ENCODE measurements around the gene SLC25A22.

SLC25A22 gene

DNA sequence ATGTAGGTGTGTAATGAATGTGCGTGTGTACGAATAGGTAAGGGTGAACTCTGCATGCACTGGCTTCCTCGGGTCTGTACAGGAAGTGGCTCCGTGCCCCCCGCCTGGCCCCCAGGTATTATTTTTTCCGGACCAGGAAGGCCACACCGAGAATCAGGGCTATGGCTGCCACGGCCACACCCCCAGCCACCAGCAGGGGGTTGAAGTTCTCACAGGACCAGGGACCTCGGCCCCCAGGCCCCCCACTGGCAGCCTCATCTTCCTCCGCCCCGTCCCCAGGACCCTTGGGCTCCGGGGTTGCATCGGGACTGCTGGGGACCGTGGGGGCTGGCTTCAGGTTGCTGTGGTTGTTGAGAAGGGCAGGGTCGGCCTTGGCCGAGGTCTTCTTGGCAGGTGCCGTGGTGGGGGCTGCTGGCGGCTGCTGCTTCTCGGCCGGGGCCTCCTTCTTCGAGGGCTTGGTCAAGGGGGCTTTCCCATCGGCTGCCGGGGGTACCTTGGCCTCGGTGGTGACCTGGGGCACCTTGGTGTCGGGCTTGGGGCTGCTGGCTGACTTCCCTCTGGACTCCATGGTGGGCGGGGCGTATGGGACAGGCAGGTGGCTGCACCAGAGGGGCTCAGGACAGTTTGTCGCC, 10.0 kb downstream of the SLC25A22 start:
- DNase-seq: no peak

DNA sequence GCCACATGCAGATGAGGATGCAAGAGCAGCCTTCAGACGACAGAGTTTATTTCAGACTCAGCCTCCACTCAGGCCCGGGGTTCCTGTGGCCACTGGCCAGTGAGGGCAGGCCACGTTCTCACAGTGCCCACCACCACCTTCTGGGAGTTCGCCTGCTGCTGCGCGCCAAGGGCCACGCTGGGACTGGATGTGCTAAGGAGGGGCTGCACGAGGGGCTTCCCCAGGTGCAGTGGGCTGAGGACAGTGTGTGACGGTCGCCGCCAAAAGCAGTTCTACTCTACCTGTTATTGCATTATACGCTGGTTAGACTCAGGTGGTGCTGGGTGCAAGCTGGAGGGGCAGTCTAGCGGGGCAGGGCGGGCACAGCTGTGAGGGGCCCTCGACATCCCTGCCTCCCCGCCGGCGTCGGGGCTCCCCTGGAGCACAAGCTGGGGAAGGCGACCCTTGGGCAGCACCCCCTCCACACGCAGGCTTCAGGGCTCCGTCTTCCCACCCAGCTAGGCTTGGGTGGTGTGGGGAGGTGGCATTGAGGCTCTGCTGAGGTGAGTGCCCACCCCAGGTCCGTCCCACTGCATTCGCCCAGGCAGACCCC, 10.9 kb downstream of the SLC25A22 start:
- no peak for DNase-seq

DNA sequence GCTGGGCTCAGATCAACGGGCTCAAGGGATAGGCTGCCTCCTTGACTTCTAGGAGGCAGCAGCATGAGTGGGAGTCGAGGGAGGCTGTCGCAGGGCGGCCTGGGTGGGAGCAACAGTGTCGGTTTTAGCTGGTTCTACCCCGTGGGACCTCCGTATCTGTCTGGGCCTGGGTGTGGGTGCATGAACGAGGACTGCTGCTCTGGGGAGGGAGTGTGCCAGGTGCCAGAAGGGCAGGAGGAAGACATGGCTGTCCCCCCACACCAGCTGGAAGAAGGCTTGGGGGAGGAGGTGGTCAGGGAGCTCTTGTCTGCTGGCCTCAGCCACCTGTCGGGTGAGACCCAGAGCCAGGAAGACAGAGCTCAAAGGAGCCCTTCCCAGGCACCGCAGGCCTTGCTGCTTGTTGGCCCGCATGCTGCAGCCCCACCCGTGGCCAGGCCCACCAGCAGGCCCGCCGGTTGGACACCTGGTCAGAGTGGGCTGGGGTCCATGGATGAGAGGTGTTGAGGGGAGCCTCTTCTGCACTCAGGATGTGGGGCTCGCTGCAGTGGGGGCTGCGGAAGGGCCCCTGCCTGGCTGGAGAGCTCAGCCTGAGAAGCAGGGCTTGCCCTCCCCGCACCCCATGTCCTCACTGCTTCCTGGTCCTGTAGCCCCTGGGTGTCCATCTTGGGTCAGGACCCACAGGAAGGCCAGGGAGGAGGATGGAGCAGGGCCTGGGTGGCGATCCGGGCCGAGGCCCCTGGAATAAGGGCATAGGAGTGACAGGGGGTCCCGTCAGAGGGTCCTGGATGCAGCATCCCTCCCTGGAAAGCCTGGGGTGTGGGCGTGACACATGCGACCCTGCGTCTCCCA, 11.6 kb downstream of the SLC25A22 start:
- no peak for DNase-seq

DNA sequence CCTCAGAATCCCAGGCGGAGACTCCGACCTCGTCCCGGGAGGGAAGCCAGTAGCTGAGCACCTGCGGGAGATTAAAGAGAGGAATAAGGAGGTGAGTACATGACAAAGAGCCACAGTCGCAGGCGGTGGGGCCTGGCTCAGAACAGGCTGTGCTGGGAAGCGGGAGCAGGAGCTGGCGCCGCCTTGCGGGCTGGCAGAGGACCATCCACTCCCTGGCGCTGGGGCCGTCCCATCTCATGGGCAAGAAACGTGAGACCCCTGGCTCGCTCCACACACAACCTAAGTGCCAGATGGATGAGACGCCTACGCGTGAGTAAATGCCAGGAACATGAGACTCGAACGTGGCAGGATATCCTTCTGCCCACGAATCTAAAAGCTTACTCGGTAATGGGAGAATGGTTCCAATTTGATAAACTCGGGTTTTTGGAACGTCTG, 14.5 kb downstream of the SLC25A22 start:
- DNase-seq: no peak

DNA sequence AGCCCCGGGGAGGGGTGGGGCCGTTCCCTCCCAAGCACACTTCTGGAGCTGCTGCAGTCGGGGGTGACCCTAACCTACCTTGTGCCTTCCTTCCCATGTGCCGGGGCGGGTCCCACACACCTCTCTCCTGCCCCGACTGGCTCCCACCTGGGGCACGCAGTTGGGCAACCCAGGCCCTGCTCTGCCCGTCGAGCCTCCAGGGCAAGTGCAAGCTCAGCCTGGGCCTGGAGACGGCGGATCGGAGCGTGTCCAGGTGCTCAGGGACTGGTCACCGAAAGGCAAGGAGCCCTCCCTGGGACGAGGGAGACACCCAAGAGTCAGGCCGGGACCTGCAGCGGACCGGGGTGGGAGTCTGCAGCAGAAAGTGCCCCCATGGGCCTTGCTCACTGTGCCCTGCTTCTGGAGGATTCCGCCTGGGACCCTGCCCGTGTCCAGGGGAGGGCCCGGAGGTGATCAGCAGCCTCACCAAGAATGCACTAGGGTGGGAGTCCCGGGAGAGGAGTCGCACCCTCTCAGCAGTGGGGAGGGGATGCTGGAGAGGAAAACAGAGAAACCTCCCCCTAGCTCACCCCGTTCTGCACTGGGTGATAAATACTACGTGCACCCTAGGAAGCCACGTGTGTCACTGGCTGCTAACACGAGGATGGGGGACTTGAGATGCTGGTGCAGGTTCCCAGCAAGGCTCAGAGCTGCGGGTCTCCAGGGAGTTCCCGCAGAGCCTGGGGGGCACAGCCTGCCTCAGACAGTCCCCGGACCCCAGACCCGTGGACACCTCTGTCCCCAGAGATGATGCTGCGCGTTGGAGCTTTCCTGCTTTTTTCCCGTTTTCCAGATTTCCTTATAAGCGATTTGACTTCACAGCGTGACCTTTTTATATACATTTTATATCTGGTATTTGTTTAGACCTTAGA, 15.6 kb downstream of the SLC25A22 start:
- no peak for DNase-seq

DNA sequence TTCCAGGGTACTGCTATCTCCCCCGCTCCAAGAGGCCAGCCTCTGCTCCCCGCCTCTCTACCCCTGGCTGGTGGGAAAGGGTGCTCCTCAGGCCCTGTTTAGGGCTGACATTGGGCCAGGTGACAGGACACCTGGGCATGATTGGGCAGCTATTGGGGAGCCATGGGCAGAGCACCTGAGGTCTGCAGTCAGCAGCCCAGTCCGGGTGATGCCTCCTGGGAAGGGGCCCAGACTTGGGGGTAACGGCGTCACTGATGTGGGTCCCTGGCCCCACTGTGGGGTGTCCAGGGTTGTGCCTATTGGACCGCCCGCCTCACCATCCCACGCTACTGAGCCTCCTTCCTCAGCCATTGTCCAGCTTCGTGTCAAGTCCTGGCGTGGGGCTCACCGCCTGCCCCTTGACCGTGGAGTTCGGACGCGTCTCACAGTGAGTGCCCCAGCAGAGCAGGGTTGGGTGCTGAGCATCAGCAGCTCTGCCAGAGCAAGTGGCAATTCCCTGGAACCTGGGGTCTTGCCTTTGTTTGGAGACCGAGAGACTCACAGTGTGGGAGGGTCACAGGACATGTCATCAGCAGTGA, 18.0 kb downstream of the SLC25A22 start:
- no peak for DNase-seq

DNA sequence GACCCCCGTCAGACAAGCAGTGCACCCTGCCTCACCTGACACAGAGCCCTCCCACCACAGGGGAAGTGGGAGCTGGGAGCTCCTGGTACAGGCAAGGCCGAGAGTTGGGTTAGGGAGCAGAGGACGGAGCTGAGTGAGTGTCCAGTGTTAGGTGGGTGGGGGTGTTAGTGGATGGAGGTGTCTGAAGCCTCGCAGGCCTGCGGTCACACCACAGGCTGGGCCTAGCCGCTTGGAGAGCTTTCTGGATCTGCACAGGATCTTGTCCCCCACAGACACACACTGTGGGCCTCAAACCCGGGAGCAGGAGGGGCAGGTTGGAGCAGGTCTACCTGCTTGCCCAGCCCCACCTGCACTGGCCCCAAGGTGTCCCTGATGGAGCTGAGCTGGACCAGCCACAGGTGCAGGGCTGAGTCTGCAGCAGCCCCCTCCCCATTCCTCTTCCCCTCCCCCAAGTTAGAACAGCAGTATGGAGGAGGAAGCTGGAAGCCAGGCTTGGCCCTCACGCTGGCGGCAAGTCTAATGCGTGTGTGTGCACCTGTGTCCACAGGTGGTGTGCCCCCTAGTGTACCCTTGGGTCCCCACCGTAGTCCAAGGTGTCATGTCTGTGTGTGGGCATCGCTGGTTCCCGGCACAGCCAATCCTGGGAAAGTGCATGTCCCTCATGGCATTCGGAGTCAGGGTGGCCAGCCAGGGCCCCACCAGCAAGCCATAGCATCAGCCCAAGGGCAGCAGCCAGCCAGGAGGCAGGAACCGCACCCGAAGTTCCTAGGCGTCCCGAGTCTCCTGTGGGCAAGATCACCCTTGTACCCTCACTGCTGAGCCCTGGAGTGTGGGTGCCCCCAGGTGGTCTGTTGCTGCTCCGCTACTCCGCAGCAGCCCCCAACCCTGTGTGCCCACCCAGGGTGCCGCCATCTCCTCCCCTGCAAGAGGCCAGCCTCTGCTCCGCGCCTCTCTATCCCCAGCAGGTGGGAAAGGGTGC, 18.8 kb downstream of the SLC25A22 start:
- no peak for DNase-seq

DNA sequence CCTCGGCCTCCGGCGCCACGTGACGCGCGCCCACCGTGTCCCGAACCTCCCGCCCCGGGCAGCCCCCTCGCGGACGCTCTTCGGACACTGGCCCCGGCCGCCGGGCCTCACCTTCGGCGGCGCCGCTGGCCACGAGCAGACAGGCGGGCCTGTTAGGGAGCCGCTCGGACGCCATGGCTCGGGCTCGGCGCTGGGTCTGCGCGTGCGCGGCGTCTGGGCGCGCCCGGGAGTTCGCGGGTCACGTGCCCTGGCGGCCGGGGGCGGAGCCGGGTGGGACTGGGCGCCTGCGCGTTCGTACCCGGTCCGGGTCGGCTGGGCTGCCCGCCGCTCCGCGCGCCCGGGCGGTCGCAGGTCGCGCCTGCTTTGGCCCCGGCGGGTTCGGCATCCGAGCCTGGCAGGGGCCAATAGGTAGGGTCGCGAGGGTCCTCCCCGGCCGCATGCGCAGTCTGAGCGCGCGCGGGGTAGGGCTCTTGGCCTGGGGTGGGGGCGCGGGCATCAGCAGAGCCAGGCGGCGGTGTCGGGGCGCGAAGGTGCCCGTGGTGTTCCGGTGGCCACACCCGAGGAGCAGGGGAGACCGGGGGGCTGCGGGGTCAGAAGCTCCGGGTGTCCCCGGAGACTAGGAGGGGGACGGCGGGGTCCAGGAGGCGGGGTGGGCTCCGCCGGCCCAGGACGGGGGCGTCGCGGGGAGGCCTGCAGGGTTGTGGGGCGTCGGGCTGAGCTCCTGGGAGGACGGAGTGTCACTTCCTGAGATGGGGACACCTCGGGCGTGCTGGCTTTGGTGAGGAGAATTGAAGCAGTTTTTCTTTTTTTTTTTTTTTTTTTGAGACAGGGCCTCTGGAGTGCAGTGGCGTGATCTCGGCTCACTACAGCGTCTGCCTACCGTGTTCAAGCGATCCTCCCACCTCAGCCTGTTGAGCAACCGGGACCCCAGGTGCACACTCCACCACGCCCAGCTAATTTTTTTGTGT, 20.5 kb downstream of the SLC25A22 start, which contains the start of gene GATD1:
GATD1 (minus strand) TSS at position 200 of the 968 bp plus-strand sequence; CDS start at position 175, 25 bp downstream.
- peak; percentile 91 for DNase-seq

DNA sequence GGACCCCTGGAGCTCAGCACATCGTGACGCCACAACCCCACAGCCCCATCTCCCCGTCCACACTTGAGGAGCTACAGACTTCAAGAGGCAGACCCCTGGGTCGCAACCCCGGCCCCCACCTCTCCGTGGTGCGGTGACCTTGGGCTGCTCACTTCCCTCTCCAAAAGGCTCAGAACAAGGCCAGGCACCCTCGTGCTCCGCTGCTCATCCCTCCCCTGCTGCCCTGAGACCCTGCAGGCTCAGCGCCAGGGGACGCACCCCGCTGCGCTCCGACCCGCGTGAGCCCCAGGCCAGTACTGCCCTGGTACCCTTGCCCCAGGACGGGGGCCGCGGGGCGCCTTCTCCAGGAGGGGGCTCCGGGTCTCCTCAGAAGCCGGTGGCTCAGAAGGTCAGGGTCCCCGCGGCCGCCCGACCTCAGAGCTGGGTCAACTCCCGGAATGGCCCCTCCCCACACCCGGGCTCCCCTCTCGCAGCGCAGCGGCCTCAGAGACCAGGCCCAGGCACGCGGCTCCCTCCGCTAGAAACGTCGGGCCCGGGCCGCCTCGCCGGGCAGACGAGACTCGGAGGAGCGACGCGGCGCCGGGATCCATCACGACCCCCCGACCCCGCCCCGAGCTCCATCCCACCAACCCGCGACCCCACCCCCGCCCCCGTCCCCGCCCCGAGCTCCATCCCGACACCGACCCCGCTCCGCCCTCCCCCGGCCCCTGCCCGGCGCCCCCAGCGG, 21.4 kb downstream of the SLC25A22 start:
- DNase-seq: peak; percentile 35

DNA sequence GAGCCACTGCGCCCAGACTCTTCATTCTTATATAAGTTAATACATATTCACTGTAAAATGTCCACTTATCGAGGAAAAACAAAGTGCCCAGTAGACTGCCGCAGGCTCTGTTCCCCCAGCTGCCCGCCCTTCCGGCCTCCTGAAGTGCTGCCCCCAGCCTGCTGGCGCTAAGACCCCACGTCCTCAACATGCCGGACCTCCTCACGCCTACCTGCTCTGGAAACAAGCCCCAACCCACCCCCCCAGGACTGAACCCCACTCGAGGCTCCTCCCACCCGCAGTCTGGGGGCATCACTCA, 21.9 kb downstream of the SLC25A22 start:
- DNase-seq: no peak

DNA sequence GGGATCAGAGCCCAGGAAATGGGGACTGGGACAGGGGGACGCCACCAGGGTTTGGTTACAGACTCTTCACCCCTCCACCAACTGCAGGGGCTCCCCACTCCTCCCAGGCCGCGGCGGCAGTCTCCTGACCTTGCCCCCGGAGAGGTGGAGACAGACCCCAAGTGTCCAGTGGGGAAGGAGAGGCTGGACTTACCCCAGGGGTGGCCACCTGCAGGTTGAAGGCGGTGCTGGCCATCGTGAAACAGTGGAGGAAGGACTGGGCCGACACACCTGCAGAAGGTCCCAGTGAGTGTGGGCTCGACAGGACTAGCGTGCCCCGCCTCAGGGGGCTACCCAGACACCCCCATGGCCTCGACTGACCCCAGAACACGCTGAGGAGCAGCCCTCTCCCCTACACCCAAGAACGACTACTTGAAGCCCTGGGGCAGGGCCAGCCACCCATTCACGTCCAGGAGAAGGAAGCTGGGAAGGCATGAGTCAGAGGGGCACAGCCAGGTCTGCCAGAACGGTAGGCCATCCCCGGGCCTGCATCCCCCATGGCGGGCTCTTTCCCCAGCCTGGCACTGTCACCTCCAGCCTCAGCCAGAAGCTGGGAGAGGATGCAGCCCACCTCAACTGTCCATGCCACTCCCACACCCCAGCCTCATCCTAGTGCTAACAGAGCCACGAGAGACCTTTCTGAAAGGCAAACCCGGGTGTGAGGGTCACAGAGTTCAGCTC, 23.0 kb downstream of the SLC25A22 start:
- DNase-seq: no peak

DNA sequence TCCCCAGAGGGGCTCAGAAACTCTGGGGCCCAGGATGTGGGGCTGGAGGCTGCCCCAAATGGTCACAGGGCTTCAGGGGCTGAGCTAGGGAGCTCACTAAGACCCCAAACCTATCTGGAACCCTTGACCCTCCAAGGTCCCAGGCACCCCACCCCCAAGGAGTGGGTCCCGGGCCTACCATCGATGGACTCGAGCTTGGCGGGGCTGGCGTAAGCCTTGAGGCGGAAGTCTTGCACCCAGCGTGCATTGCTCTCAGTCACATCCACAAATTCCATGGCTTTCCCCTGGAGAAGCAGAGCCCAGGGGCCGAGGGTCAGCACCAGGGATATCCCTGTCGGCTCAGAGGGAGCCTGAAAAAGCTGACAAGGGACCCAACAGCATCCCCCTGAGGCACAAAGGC, 24.3 kb downstream of the SLC25A22 start:
- DNase-seq: no peak

DNA sequence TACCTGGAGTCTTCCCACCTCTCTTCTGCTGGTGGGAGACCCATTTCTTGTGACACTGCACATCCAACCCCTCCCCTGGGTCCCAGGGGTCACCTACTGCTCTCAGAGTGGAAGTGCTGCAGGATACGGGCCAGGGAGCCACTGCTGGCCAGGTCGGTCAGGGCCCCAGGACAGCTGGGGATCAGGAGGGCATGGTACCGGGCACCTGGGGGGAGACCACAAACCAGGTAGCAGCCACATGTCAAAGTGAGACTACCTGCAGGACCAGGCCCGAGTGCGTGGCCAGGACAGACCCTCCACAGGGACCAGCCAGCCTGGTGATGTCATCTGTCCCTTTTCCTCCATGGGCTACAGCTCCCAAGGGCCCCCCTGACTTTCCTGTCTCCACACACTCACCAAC, 24.7 kb downstream of the SLC25A22 start:
- no peak for DNase-seq

DNA sequence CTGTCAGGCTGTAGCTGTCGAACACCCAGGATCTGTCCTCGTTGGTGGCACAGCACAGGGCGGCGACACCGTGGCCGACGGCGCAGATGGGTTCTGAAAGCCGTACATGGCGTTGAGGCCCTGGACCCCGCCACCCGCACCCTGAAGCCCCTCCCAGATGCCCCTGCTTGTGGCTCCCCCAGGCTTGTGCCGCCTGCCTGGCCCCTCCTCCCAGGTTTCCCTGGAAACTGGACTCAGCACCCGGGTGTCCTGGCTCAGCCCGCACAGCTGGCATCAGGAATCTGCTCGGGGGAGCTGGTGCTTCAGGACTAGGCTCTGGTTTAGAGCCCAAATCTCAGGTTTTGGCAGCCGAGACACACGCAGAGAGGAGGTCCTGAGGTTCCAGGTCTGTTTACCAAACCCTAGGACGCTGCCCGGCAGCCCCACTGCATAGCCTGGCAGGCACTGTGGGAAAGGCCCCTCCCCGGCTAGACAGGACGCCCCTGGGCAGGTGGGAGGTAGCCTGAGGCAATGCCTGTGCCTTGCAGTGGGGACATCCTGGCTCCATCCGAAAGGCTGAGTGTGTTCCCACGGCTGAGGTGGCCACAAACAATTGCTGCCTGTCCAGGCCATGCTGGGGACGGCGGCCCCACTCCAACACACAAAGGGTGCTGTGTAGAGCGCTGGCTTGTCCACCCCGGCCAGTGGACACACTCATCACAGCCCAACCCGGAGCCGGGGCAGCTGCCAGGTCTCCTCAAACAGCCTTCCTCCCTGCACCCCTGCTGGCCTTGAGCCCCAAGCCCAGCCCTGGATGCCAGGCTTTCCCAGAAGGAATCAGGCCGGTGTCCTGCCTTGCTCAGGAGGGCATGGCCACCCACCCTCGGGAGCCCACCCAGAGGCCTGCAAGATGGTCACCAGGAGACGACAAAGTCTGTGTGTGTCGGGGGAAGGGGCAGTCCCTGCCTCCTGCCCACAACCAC, 25.4 kb downstream of the SLC25A22 start:
- DNase-seq: no peak

DNA sequence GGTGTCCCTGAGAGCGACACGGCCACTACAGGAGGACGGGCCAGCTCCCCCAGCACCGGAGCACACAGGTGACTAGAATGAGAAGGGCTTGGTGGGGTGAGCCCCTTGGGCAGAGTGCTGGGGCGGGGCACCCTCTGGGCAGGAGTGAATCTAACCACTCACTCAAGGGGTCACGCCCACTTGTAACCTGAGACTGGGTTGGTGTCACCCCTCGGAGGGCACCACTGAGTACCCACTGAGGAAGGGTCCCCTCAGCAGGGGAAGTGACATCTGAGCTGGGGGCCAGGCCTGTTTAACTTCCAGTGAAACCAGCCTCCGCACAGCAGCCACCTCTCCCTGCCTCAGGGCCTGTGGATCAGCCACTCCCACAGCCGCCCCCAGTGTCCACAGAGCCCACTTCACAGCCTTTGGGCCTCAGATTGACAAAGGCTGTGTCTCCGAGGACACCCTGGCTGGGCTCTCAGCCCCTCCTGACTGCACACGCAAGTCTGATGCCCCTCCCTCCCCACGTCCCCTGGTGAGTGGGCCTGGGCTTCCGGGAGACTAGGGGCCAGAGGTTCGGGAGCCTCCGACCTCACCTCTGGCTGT, 26.4 kb downstream of the SLC25A22 start:
- DNase-seq: no peak

DNA sequence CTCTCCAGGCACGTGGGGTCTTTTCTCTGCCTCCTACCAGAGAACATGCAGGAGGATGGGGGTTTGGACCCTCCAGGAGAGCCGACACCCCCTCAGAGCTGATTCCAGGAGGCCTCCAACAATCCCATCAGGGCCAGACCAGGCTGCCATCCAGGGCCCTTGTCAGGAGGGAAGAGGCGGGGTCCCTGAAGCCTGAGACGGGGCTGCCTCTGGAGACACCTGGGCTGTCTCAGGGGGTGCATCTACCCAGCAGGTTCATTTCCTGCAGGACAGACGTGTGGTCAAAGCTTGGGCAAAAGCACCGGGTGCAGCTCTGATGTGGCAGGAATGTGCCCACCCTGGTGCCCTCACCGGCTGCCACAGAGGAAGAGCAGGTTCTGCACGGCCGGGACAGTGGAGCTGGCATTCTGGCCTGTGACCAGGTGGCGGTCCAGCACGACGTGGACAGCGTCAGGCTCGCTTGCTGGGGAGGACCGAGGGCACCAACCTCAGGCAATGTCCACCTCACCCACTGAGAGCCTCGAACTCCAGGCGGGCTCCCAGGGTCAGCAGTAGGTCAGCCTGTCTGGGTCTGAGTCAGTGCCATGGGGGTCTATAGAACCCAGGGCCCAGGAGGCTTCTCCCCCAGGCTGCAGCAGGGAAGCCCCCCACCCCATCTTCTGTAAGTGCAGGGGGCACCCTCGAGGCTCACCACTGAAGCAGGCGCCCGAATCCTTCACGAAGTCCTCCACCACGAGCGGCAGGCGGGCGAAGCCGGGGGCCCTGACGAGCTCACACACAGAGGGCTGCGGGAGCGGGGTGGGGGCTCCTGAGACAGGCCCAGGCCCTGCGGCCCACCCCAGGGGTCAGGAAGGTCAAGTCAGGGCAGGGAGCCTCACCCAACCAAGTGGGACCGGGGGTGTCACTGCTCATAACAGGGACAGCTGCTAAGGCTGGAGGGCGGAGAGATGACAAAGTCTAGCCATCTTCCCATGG, 27.2 kb downstream of the SLC25A22 start:
- no peak for DNase-seq

Measured in inflammatory macrophage treated with lipopolysaccharide for 4 hours (primary cell).